ENCODE data around the gene SLC51B. TPM values are rescaled to one million over a fixed set of nuclear protein-coding genes. Genes with fewer than 3 reads are reported as not detected.
A peak's percentile ranks its signal among the peaks of the same experiment; 100 is the strongest.
"Not testable (repeated sequence)": the region's sequence is repeated elsewhere in the genome, so short reads cannot be mapped to it uniquely, and the experiment has no call there.

SLC51B gene
- total RNA-seq, 2 donors from 2014 or later = not detected

DNA sequence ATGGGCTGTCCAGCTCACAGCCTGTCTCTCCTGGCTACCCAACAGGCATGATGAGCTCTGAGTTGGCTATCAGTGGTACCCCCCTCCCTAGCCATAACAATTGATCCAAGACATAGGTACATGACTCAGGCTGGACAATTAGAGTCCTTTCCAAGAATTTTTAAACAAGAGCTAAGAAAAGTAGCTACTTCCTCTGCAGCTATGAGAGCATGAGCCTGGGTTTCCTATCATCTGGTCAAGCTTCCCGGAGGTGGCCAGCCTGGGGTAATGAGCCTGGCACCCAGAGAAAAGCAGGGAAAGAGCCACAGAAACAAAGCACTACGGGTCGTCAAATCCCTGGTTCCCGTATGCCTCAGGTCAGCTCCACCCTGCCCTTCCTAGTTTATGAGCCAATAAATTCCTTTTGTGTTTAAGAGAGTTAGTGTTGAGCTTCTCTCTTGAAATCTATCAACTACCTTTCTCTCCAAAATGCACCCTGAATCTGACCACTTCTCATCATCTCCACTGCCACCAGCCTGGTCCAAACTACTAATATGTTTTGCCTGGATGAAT lies 2.3 kb upstream of the SLC51B start:
- peak; percentile 27 for DNase-seq
- Histone ChIP-seq H3K4me3 (ENCODE audit: low read length) (no peak overlapping the region), H3K36me3 (ENCODE audit: control insufficient read depth, insufficient read depth, low read length) (no peaks in the 10 kb centered on the region), H3K27ac (ENCODE audit: low read depth, low read length) (no peak overlapping the region), H3K9ac (ENCODE audit: extremely low read depth, low read length, poor library complexity, severe bottlenecking) (no peak overlapping the region), H3K27me3 (ENCODE audit: control insufficient read depth, insufficient read depth, low read length, poor library complexity, severe bottlenecking) (no peaks in the 10 kb centered on the region), H3K9me3 (ENCODE audit: control insufficient read depth, low read length) (no peaks in the 10 kb centered on the region), H3K4me1 (ENCODE audit: control insufficient read depth, insufficient read depth, low read length) (no peaks in the 10 kb centered on the region)
- Mint-ChIP-seq H3K9me3 (no peaks in the 10 kb centered on the region), H3K27ac (no peak overlapping the region), H3K27me3 (ENCODE audit: insufficient read depth) (peaks cover 4% of the 10 kb centered on the region), H3K36me3 (ENCODE audit: low read depth) (no peaks in the 10 kb centered on the region), H3K4me3 (no peak overlapping the region), H3K4me1 (no peaks in the 10 kb centered on the region)
- WGBS, 2 experiments (ENCODE audit: insufficient coverage in 1 of 2, insufficient read length in 1 of 2) = 82 to 89% methylated on average over 3 to 4 of the region's 4 CpGs
- no peak for TF ChIP-seq CTCF (conservative IDR thresholded peaks at IDR 0.05)

DNA sequence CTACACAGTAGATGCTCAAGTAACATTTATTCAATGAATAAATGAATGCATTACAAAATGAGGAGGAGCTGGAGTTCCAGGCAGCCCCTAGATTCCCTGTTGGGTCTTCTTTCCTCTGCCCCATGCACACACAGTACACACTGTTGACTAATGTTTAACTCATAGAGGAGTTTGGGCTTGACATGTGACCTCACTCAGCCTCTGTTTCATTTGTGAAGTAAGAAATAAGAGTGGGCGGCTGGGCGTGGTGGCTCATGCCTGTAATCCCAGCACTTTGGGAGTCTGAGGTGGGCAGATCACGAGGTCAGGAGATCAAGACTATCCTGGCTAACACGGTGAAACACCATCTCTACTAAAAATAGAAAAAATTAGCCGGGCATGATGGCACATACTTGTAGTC lies 969 bp upstream of the SLC51B start:
- 92 to 100% methylated on average over 2 to 5 of the region's 5 CpGs for WGBS, 2 experiments (ENCODE audit: insufficient coverage in 1 of 2, insufficient read length in 1 of 2)
- H3K27me3 ChIP-seq (ENCODE audit: control insufficient read depth, insufficient read depth, low read length, poor library complexity, severe bottlenecking); H3K4me3 ChIP-seq (ENCODE audit: low read length); H3K36me3 ChIP-seq (ENCODE audit: control insufficient read depth, insufficient read depth, low read length); H3K36me3 Mint-ChIP-seq (ENCODE audit: low read depth); H3K27me3 Mint-ChIP-seq (ENCODE audit: insufficient read depth); H3K27ac Mint-ChIP-seq; H3K4me3 Mint-ChIP-seq; H3K4me1 ChIP-seq (ENCODE audit: control insufficient read depth, insufficient read depth, low read length); H3K9me3 Mint-ChIP-seq; H3K9ac ChIP-seq (ENCODE audit: extremely low read depth, low read length, poor library complexity, severe bottlenecking); H3K4me1 Mint-ChIP-seq; H3K27ac ChIP-seq (ENCODE audit: low read depth, low read length); DNase-seq; H3K9me3 ChIP-seq (ENCODE audit: control insufficient read depth, low read length): not testable (repeated sequence)

DNA sequence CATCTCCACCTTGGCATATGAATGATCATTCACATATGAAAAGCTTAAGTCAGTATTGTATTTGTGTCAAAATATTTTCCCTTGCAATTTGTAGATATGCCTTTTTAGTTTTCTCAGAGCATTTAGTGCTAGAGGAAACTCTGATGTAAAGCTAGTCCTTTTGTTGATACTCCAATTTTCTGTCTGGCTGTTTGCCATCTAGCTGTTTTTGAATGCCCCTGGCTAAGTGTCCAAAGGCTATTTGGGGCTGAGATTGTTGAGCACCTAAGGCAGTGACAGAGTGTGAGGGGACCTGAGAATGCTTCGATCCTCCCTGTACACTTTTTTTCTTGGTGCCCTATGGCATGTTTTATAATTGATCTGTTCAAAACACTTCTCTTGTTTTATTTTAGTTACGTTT lies 3.1 kb downstream of the SLC51B start:
- Histone ChIP-seq H3K4me1 (ENCODE audit: control insufficient read depth, insufficient read depth, low read length) (no peaks in the 10 kb centered on the region), H3K9me3 (ENCODE audit: control insufficient read depth, low read length) (no peaks in the 10 kb centered on the region), H3K27ac (ENCODE audit: low read depth, low read length) (no peak overlapping the region), H3K36me3 (ENCODE audit: control insufficient read depth, insufficient read depth, low read length) (peaks cover 5% of the 10 kb centered on the region), H3K4me3 (ENCODE audit: low read length) (no peak overlapping the region), H3K27me3 (ENCODE audit: control insufficient read depth, insufficient read depth, low read length, poor library complexity, severe bottlenecking) (no peaks in the 10 kb centered on the region), H3K9ac (ENCODE audit: extremely low read depth, low read length, poor library complexity, severe bottlenecking) (no peak overlapping the region)
- Mint-ChIP-seq H3K27ac (no peak overlapping the region), H3K9me3 (no peaks in the 10 kb centered on the region), H3K4me3 (no peak overlapping the region), H3K4me1 (no peaks in the 10 kb centered on the region), H3K27me3 (ENCODE audit: insufficient read depth) (peaks cover 3% of the 10 kb centered on the region), H3K36me3 (ENCODE audit: low read depth) (no peaks in the 10 kb centered on the region)
- WGBS, 2 experiments (ENCODE audit: insufficient coverage in 1 of 2, insufficient read length in 1 of 2) = 86 to 94% methylated on average over 1 to 2 of the region's 2 CpGs
- DNase-seq = no peak
- TF ChIP-seq CTCF (conservative IDR thresholded peaks at IDR 0.05) = no peak

DNA sequence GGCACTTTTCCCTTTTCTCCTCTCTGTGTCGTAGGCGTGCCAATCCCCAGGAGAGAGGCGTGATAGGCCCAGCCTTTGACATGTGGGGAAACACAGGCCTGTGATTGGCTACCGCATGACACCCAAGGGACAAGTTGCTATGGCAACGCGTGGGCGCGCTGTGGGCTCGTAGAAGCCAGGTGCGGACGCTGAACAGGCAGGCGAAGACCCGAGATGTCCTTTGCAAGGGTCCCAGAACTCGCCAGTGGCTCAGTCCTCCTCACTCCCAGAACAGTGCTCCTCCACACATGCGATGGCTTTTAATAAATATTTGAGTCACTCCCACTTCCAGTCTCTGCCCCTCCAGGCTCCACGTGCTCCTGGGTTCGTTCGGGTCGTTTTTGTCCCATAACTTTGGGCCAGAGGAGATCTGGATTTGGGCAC lies 4.2 kb downstream of the SLC51B start:
- H3K9ac ChIP-seq (ENCODE audit: extremely low read depth, low read length, poor library complexity, severe bottlenecking) = no peak overlapping the region
- H3K36me3 Mint-ChIP-seq (ENCODE audit: low read depth) = peaks cover 5% of the 10 kb centered on the region
- H3K27me3 ChIP-seq (ENCODE audit: control insufficient read depth, insufficient read depth, low read length, poor library complexity, severe bottlenecking) = no peaks in the 10 kb centered on the region

More for the DNA sequence above, 4.2 kb downstream of the SLC51B start:
- Histone ChIP-seq H3K4me3 (ENCODE audit: low read length) (no peak overlapping the region), H3K36me3 (ENCODE audit: control insufficient read depth, insufficient read depth, low read length) (peaks cover 14% of the 10 kb centered on the region), H3K9me3 (ENCODE audit: control insufficient read depth, low read length) (no peaks in the 10 kb centered on the region), H3K4me1 (ENCODE audit: control insufficient read depth, insufficient read depth, low read length) (no peaks in the 10 kb centered on the region), H3K27ac (ENCODE audit: low read depth, low read length) (peak overlapping the region; percentile 36)
- WGBS, 2 experiments (ENCODE audit: insufficient coverage in 1 of 2, insufficient read length in 1 of 2) = 16 to 25% methylated on average over 15 to 19 of the region's 19 CpGs
- no peak overlapping the region for H3K27ac Mint-ChIP-seq
- TF ChIP-seq CTCF (conservative IDR thresholded peaks at IDR 0.05) = no peak
- peak; percentile 95 for DNase-seq
- H3K9me3 Mint-ChIP-seq = no peaks in the 10 kb centered on the region
- no peaks in the 10 kb centered on the region for H3K4me1 Mint-ChIP-seq
- peak overlapping the region; percentile 39 for H3K4me3 Mint-ChIP-seq
- H3K27me3 Mint-ChIP-seq (ENCODE audit: insufficient read depth) = peaks cover 3% of the 10 kb centered on the region
